GM23248 (cell line): ENCODE measurements around the gene FAM32A. TPM values are rescaled to one million over a fixed set of nuclear protein-coding genes. Genes with fewer than 3 reads are reported as not detected.

Source experiments
- DNase-seq: peaks from one replicate; pipeline ENCODE4 v3.0.0-alpha.2; 2015
- H2AFZ ChIP-seq: fragments of 200-600 bp; sonication (generic); 2 replicates; pipeline ENCODE4 v1.6.1; 2016; ENCODE audit warnings: antibody characterized with exemption
- H3F3A ChIP-seq: fragments of 200-600 bp; sonication (generic); 2 replicates; pipeline ENCODE4 v1.6.1; 2016; ENCODE audit warnings: mild to moderate bottlenecking, antibody characterized with exemption, mixed run types; ENCODE audit not compliant: insufficient read depth
- H3K27ac ChIP-seq: fragments of 200-600 bp; sonication (generic); 2 replicates; pipeline ENCODE4 v1.5.1; 2016; ENCODE audit warnings: mild to moderate bottlenecking
- H3K27me3 ChIP-seq: fragments of 200-600 bp; sonication (generic); replicated peaks from 2 replicates; pipeline ENCODE4 v1.6.1; 2016; ENCODE audit warnings: mild to moderate bottlenecking; ENCODE audit not compliant: insufficient read depth
- H3K36me3 ChIP-seq: fragments of 200-600 bp; sonication (generic); 2 replicates; pipeline ENCODE4 v1.6.1; 2016; ENCODE audit warnings: low read depth, mild to moderate bottlenecking
- H3K4me1 ChIP-seq: fragments of 200-600 bp; sonication (generic); 2 replicates; pipeline ENCODE4 v1.6.1; 2016; ENCODE audit warnings: mild to moderate bottlenecking; ENCODE audit not compliant: insufficient read depth
- H3K4me2 ChIP-seq: fragments of 200-600 bp; sonication (generic); one replicate; pipeline ENCODE4 v1.6.1; 2016; ENCODE audit warnings: mild to moderate bottlenecking; ENCODE audit not compliant: unreplicated experiment
- H3K4me3 ChIP-seq: fragments of 200-600 bp; sonication (generic); 2 replicates; pipeline ENCODE4 v1.5.1; 2016; ENCODE audit warnings: mild to moderate bottlenecking
- H3K79me2 ChIP-seq: fragments of 200-600 bp; sonication (generic); 2 replicates; pipeline ENCODE4 v1.6.1; 2016; ENCODE audit warnings: mild to moderate bottlenecking; ENCODE audit not compliant: insufficient read depth
- H3K9ac ChIP-seq: fragments of 200-600 bp; sonication (generic); 2 replicates; pipeline ENCODE4 v1.6.1; 2016; ENCODE audit warnings: mild to moderate bottlenecking
- H3K9me2 ChIP-seq: fragments of 200-600 bp; sonication (generic); 2 replicates; pipeline ENCODE4 v1.6.1; 2016; ENCODE audit warnings: mixed run types, mild to moderate bottlenecking, moderate library complexity; ENCODE audit not compliant: insufficient read depth
- H3K9me3 ChIP-seq: fragments of 200-600 bp; sonication (generic); one replicate; pipeline ENCODE4 v1.6.1; 2017; ENCODE audit warnings: low read depth
- H4K20me1 ChIP-seq: fragments of 200-600 bp; sonication (generic); 2 replicates; pipeline ENCODE4 v1.6.0; 2016; ENCODE audit not compliant: insufficient read depth
- EZH2 ChIP-seq: fragments of 200-600 bp; sonication (generic); IDR thresholded peaks from 2 replicates; pipeline ENCODE4 v1.6.1; 2018; ENCODE audit warnings: antibody characterized with exemption, mild to moderate bottlenecking; ENCODE audit not compliant: insufficient read depth, poor library complexity, severe bottlenecking
- EZH2phosphoT487 ChIP-seq: fragments of 200-600 bp; sonication (generic); IDR thresholded peaks from 2 replicates; pipeline ENCODE4 v1.6.1; 2018; ENCODE audit warnings: antibody characterized with exemption, moderate library complexity, mild to moderate bottlenecking, low read depth; ENCODE audit not compliant: insufficient read depth
- WGBS, 2 experiments: methylation state at CpG; one replicate each; pipeline ENCODE4 v1.1.6; 2015 to 2017; ENCODE audit warnings: low lambda C conversion rate in 2 of 2, low coverage in 1 of 2; ENCODE audit errors: missing lambda C conversion rate in 2 of 2; 5-methylcytosine and 5-hydroxymethylcytosine counted together
- in situ Hi-C: fragments of 300-500 bp; cut with MboI; formaldehyde crosslinking; loops from 2 replicates; pipeline ENCODE4 v1.15.0; 2020
- polyA plus RNA-seq: library from polyadenylated mRNA; unstranded; fragments of >200 nt; fragmentation: Nextera tagmentation; extraction: Ambion mirVana; gene quantifications from 2 replicates; pipeline ENCODE4 v1.2.1, GENCODE V29; 2016
- total RNA-seq: library from RNA; depleted of rRNA; stranded (reverse); fragments of >200 nt; shearing (Covaris generic); gene quantifications from 2 replicates; pipeline ENCODE4 v1.2.3, GENCODE V29; 2014

The FAM32A gene
- total and polyA plus RNA-seq, 2 experiments from 2014 or later, result 114 to 126 TPM

GRCh38 chr19:16227837-16228636, 42.8 kb downstream of the FAM32A start:
- Histone ChIP-seq H3K27ac (no peak overlapping the region), H3K9me3 (no peaks in the 10 kb centered on the region), H3K9me2 (no peaks in the 10 kb centered on the region), H3K4me1 (no peaks in the 10 kb centered on the region), H3K4me3 (no peak overlapping the region), H3K79me2 (peaks cover 15% of the 10 kb centered on the region), H3K4me2 (no peak overlapping the region), H3K36me3 (peaks cover 16% of the 10 kb centered on the region; the same call in 1 of the 2 replicates), H4K20me1 (no peaks in the 10 kb centered on the region; the same call in 1 of the 2 replicates), H3K27me3 (no peaks in the 10 kb centered on the region), H3K9ac (no peak overlapping the region), H2AFZ (no peak overlapping the region), H3F3A (no peaks in the 10 kb centered on the region)
- in situ Hi-C loops, result no loop called here
- 94% methylated on average over 13 to 21 of the region's 21 CpGs for WGBS, 2 experiments
- TF ChIP-seq EZH2, result no peak
- DNase-seq, result no peak

- no peak overlapping the region for H3K4me2 ChIP-seq
- peaks cover 8% of the 10 kb centered on the region; the same call in 1 of the 2 replicates for H3K36me3 ChIP-seq
- in situ Hi-C loops, result no loop called here
- H3K9me2 ChIP-seq, result no peaks in the 10 kb centered on the region
- H3K4me3 ChIP-seq, result no peak overlapping the region
- DNase-seq, result no peak
- H3K27ac ChIP-seq, result no peak overlapping the region
- no peak overlapping the region for H3K9ac ChIP-seq
- no peaks in the 10 kb centered on the region for H3K9me3 ChIP-seq
- TF ChIP-seq EZH2, result no peak
- TF ChIP-seq EZH2phosphoT487, result no peak
- H3K27me3 ChIP-seq, result no peaks in the 10 kb centered on the region
- 91 to 95% methylated on average over 17 to 21 of the region's 21 CpGs for WGBS, 2 experiments
- no peaks in the 10 kb centered on the region for H3F3A ChIP-seq
- no peaks in the 10 kb centered on the region for H4K20me1 ChIP-seq
- H3K4me1 ChIP-seq, result no peaks in the 10 kb centered on the region
- H2AFZ ChIP-seq, result no peak overlapping the region
- peaks cover 8% of the 10 kb centered on the region for H3K79me2 ChIP-seq
Measured at GRCh38 chr19:16228637-16229321, 43.6 kb downstream of the FAM32A start.

DNA sequence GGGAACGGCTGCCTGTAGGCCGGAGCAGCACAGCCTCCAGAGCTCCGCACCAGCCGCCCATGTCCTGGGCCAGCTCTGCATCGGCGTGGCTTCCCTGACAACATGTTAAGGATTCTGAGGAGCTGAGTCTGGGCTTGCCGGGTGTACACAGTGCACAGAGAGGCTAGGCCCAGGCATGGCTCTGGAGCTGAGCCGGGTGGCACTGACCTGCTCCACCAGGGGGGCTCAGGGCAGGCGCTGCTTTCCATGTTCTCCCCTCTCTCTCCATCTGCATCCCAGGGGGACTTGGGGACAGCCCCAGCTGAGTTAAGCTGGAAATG, 44.1 kb downstream of the FAM32A start:
- no peaks in the 10 kb centered on the region for H3K9me2 ChIP-seq
- H3K9ac ChIP-seq, result no peak overlapping the region
- no peak overlapping the region for H3K4me3 ChIP-seq
- H3K27ac ChIP-seq, result no peak overlapping the region
- WGBS, 2 experiments, result 93 to 96% methylated on average over 9 of the region's 9 CpGs
- no peaks in the 10 kb centered on the region for H3K4me1 ChIP-seq
- H3K9me3 ChIP-seq, result no peaks in the 10 kb centered on the region
- DNase-seq, result no peak
- TF ChIP-seq EZH2, result no peak
- no peak for TF ChIP-seq EZH2phosphoT487
- no peaks in the 10 kb centered on the region for H3K27me3 ChIP-seq
- H3K36me3 ChIP-seq, result peaks cover 8% of the 10 kb centered on the region; the same call in 1 of the 2 replicates
- no peaks in the 10 kb centered on the region for H3F3A ChIP-seq
- in situ Hi-C loops, result no loop called here
- H3K4me2 ChIP-seq, result no peak overlapping the region
- no peaks in the 10 kb centered on the region for H4K20me1 ChIP-seq
- H3K79me2 ChIP-seq, result peaks cover 3% of the 10 kb centered on the region
- no peak overlapping the region for H2AFZ ChIP-seq

DNA sequence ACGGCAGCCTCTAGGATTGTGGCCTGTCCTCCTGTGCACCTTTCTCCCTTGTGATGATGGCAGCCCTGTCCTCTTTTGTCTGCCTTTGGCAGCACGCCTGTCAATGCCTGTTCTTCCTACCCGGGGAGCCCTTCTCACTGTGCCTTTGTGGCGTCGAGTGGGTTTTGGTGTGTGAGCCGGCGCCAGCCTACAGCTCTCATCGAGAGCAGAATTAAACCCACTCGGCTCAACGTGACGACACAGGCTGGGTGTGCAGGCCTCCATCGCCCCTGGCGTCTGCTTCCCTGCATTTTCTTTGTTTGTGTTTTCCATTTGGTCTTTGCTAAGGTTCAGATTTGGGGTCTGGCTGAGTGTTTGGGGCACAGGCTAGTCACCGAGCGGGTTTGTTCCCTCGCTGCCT, 46.9 kb downstream of the FAM32A start:
- WGBS, 2 experiments, result 96 to 97% methylated on average over 16 of the region's 16 CpGs
- no peaks in the 10 kb centered on the region for H3K27me3 ChIP-seq
- H3K27ac ChIP-seq, result no peak overlapping the region
- H2AFZ ChIP-seq, result no peak overlapping the region
- H3K9ac ChIP-seq, result no peak overlapping the region
- TF ChIP-seq EZH2phosphoT487, result no peak
- no peak for TF ChIP-seq EZH2
- no peak overlapping the region for H3K4me3 ChIP-seq
- no peaks in the 10 kb centered on the region for H3K9me3 ChIP-seq
- in situ Hi-C loops, result no loop called here
- H3K36me3 ChIP-seq, result peaks cover 11% of the 10 kb centered on the region; the same call in 1 of the 2 replicates
- H3K4me1 ChIP-seq, result no peaks in the 10 kb centered on the region
- H4K20me1 ChIP-seq, result no peaks in the 10 kb centered on the region
- H3F3A ChIP-seq, result no peaks in the 10 kb centered on the region
- no peak for DNase-seq
- no peaks in the 10 kb centered on the region for H3K79me2 ChIP-seq
- no peaks in the 10 kb centered on the region for H3K9me2 ChIP-seq
- no peak overlapping the region for H3K4me2 ChIP-seq
